Measurements from ENCODE around the gene COG2. TPM values are rescaled to one million over a fixed set of nuclear protein-coding genes. Genes with fewer than 3 reads are reported as not detected.

Gene COG2
- total and polyA plus RNA-seq, 2 experiments from 2014 or later = 14.6 to 16.4 TPM

GRCh38 chr1:230641346-230641745 lies 935 bp upstream of the COG2 start:
- Histone ChIP-seq H3K4me3 (no peak overlapping the region), H3K36me3 (ENCODE audit: low read depth) (no peaks in the 10 kb centered on the region), H4K20me1 (ENCODE audit: insufficient read depth) (no peaks in the 10 kb centered on the region), H3K27ac (no peak overlapping the region), H3K27me3 (replicated peaks; ENCODE audit: insufficient read depth) (peaks cover 10% of the 10 kb centered on the region), H3K4me1 (ENCODE audit: insufficient read depth) (peaks cover 10% of the 10 kb centered on the region), H3K9me2 (ENCODE audit: insufficient read depth) (no peaks in the 10 kb centered on the region), H3K79me2 (ENCODE audit: insufficient read depth) (peaks cover 33% of the 10 kb centered on the region), H3F3A (ENCODE audit: insufficient read depth) (peaks cover 7% of the 10 kb centered on the region), H3K9me3 (ENCODE audit: low read depth) (no peaks in the 10 kb centered on the region), H2AFZ (peak overlapping the region; percentile 82; the same call in 1 of the 2 replicates), H3K4me2 (ENCODE audit: unreplicated experiment) (no peak overlapping the region), H3K9ac (no peak overlapping the region)
- DNase-seq = peak; percentile 13
- 52 to 64% methylated on average over 6 of the region's 6 CpGs for WGBS, 2 experiments (ENCODE audit: low coverage in 1 of 2, low lambda C conversion rate in 2 of 2, missing lambda C conversion rate in 2 of 2)
- in situ Hi-C loops (cut with MboI) = no loop called here
- no peak for TF ChIP-seq EZH2phosphoT487 (IDR thresholded peaks at IDR 0.05; ENCODE audit: insufficient read depth, low read depth)
- no peak for TF ChIP-seq EZH2 (IDR thresholded peaks at IDR 0.05; ENCODE audit: insufficient read depth, poor library complexity, severe bottlenecking)

GRCh38 chr1:230641900-230642262 lies 400 bp upstream of the COG2 start:
- Histone ChIP-seq H3K9ac (no peak overlapping the region), H3K27ac (no peak overlapping the region), H3K9me3 (ENCODE audit: low read depth) (no peaks in the 10 kb centered on the region), H3K79me2 (ENCODE audit: insufficient read depth) (peaks cover 39% of the 10 kb centered on the region), H3K4me2 (ENCODE audit: unreplicated experiment) (peak overlapping the region; percentile 66), H3K27me3 (replicated peaks; ENCODE audit: insufficient read depth) (peaks cover 10% of the 10 kb centered on the region), H3K36me3 (ENCODE audit: low read depth) (no peaks in the 10 kb centered on the region), H2AFZ (peak overlapping the region; percentile 82), H3K4me3 (peak overlapping the region; percentile 83), H3K9me2 (ENCODE audit: insufficient read depth) (no peaks in the 10 kb centered on the region), H3K4me1 (ENCODE audit: insufficient read depth) (peaks cover 10% of the 10 kb centered on the region), H3F3A (ENCODE audit: insufficient read depth) (peaks cover 7% of the 10 kb centered on the region), H4K20me1 (ENCODE audit: insufficient read depth) (no peaks in the 10 kb centered on the region)
- in situ Hi-C loops (cut with MboI) = no loop called here
- WGBS, 2 experiments (ENCODE audit: low coverage in 1 of 2, low lambda C conversion rate in 2 of 2, missing lambda C conversion rate in 2 of 2) = 14 to 15% methylated on average over 18 of the region's 18 CpGs
- no peak for DNase-seq
- TF ChIP-seq EZH2 (IDR thresholded peaks at IDR 0.05; ENCODE audit: insufficient read depth, poor library complexity, severe bottlenecking) = no peak
- TF ChIP-seq EZH2phosphoT487 (IDR thresholded peaks at IDR 0.05; ENCODE audit: insufficient read depth, low read depth) = no peak

GRCh38 chr1:230643908-230644307 lies 1.6 kb downstream of the COG2 start:
- Histone ChIP-seq H3K27me3 (replicated peaks; ENCODE audit: insufficient read depth) (no peaks in the 10 kb centered on the region; the same call in 1 of the 2 replicates), H3K9me2 (ENCODE audit: insufficient read depth) (no peaks in the 10 kb centered on the region), H3F3A (ENCODE audit: insufficient read depth) (peaks cover 7% of the 10 kb centered on the region), H3K36me3 (ENCODE audit: low read depth) (no peaks in the 10 kb centered on the region), H3K27ac (no peak overlapping the region), H3K9me3 (ENCODE audit: low read depth) (no peaks in the 10 kb centered on the region), H3K4me3 (peak overlapping the region; percentile 83), H3K4me1 (ENCODE audit: insufficient read depth) (peaks cover 10% of the 10 kb centered on the region), H3K9ac (no peak overlapping the region; the same call in 1 of the 2 replicates), H3K79me2 (ENCODE audit: insufficient read depth) (peaks cover 59% of the 10 kb centered on the region), H2AFZ (no peak overlapping the region), H4K20me1 (ENCODE audit: insufficient read depth) (no peaks in the 10 kb centered on the region), H3K4me2 (ENCODE audit: unreplicated experiment) (peak overlapping the region; percentile 91)
- 63 to 66% methylated on average over 4 of the region's 4 CpGs for WGBS, 2 experiments (ENCODE audit: low coverage in 1 of 2, low lambda C conversion rate in 2 of 2, missing lambda C conversion rate in 2 of 2)
- in situ Hi-C loops (cut with MboI) = no loop called here
- TF ChIP-seq EZH2 (IDR thresholded peaks at IDR 0.05; ENCODE audit: insufficient read depth, poor library complexity, severe bottlenecking) (no peak), EZH2phosphoT487 (IDR thresholded peaks at IDR 0.05; ENCODE audit: insufficient read depth, low read depth) (no peak)
- peak; percentile 30 for DNase-seq

- Histone ChIP-seq H3K27ac (no peak overlapping the region), H3K36me3 (ENCODE audit: low read depth) (no peaks in the 10 kb centered on the region), H3K9ac (no peak overlapping the region), H3K4me2 (ENCODE audit: unreplicated experiment) (no peak overlapping the region), H3K79me2 (ENCODE audit: insufficient read depth) (peaks cover 88% of the 10 kb centered on the region), H4K20me1 (ENCODE audit: insufficient read depth) (no peaks in the 10 kb centered on the region), H3K4me3 (no peak overlapping the region), H3K9me2 (ENCODE audit: insufficient read depth) (no peaks in the 10 kb centered on the region), H3F3A (ENCODE audit: insufficient read depth) (peaks cover 7% of the 10 kb centered on the region), H3K9me3 (ENCODE audit: low read depth) (no peaks in the 10 kb centered on the region), H2AFZ (no peak overlapping the region), H3K27me3 (replicated peaks; ENCODE audit: insufficient read depth) (no peaks in the 10 kb centered on the region), H3K4me1 (ENCODE audit: insufficient read depth) (peaks cover 10% of the 10 kb centered on the region)
- in situ Hi-C loops (cut with MboI) = no loop called here
- WGBS, 2 experiments (ENCODE audit: low coverage in 1 of 2, low lambda C conversion rate in 2 of 2, missing lambda C conversion rate in 2 of 2) = 96 to 100% methylated on average over 4 of the region's 4 CpGs
- TF ChIP-seq EZH2 (IDR thresholded peaks at IDR 0.05; ENCODE audit: insufficient read depth, poor library complexity, severe bottlenecking) (no peak), EZH2phosphoT487 (IDR thresholded peaks at IDR 0.05; ENCODE audit: insufficient read depth, low read depth) (no peak)
- no peak for DNase-seq
These were observed 4.5 kb downstream of the COG2 start for GRCh38 chr1:230646710-230647302.

Data from GM23248 (cell line).